ENCODE results near the gene UBIAD1.

UBIAD1 gene

GRCh38 chr1:11272832-11273594 is at the start of gene UBIAD1:
Gene UBIAD1, plus strand, starts transcription at chr1:11273198. Its CDS starts 334 bp downstream, at chr1:11273532.
- DNase-seq (ENCODE audit: low spot score), result peak; percentile 97
- TF ChIP-seq CTCF (IDR thresholded peaks at IDR 0.05; ENCODE audit: extremely low read depth, missing control alignments), result no peak

GRCh38 chr1:11227106-11228077 is 45.6 kb upstream of the UBIAD1 start:
- no peak for TF ChIP-seq CTCF (IDR thresholded peaks at IDR 0.05; ENCODE audit: extremely low read depth, missing control alignments)

GRCh38 chr1:11229203-11229602 is 43.8 kb upstream of the UBIAD1 start:
- TF ChIP-seq CTCF (IDR thresholded peaks at IDR 0.05; ENCODE audit: extremely low read depth, missing control alignments), result no peak
- DNase-seq (ENCODE audit: low spot score), result no peak

More at GRCh38 chr1:11227106-11228077, 45.6 kb upstream of the UBIAD1 start:
- DNase-seq (ENCODE audit: low spot score), result peak; percentile 47

- no peak for TF ChIP-seq CTCF (IDR thresholded peaks at IDR 0.05; ENCODE audit: extremely low read depth, missing control alignments)
- no peak for DNase-seq (ENCODE audit: low spot score)
Observed at GRCh38 chr1:11233208-11233607, 39.8 kb upstream of the UBIAD1 start.

- no peak for DNase-seq (ENCODE audit: low spot score)
- no peak for TF ChIP-seq CTCF (IDR thresholded peaks at IDR 0.05; ENCODE audit: extremely low read depth, missing control alignments)
Observed at GRCh38 chr1:11237356-11237755, 35.6 kb upstream of the UBIAD1 start.

GRCh38 chr1:11238311-11238710 is 34.7 kb upstream of the UBIAD1 start:
- no peak for DNase-seq (ENCODE audit: low spot score)
- no peak for TF ChIP-seq CTCF (IDR thresholded peaks at IDR 0.05; ENCODE audit: extremely low read depth, missing control alignments)

GRCh38 chr1:11245248-11245647 is 27.8 kb upstream of the UBIAD1 start:
- no peak for TF ChIP-seq CTCF (IDR thresholded peaks at IDR 0.05; ENCODE audit: extremely low read depth, missing control alignments)
- no peak for DNase-seq (ENCODE audit: low spot score)

Data from GM20000 (cell line).